GM21717 (cell line): Measurements from ENCODE around the gene FITM1.

Experiments used
- ATAC-seq: cut with Tn5 transposase; IDR thresholded peaks from one replicate; pipeline ENCODE4 v1.9.1; 2021; ENCODE audit warnings: mild to moderate bottlenecking, moderate library complexity; ENCODE audit not compliant: unreplicated experiment

FITM1 gene

DNA sequence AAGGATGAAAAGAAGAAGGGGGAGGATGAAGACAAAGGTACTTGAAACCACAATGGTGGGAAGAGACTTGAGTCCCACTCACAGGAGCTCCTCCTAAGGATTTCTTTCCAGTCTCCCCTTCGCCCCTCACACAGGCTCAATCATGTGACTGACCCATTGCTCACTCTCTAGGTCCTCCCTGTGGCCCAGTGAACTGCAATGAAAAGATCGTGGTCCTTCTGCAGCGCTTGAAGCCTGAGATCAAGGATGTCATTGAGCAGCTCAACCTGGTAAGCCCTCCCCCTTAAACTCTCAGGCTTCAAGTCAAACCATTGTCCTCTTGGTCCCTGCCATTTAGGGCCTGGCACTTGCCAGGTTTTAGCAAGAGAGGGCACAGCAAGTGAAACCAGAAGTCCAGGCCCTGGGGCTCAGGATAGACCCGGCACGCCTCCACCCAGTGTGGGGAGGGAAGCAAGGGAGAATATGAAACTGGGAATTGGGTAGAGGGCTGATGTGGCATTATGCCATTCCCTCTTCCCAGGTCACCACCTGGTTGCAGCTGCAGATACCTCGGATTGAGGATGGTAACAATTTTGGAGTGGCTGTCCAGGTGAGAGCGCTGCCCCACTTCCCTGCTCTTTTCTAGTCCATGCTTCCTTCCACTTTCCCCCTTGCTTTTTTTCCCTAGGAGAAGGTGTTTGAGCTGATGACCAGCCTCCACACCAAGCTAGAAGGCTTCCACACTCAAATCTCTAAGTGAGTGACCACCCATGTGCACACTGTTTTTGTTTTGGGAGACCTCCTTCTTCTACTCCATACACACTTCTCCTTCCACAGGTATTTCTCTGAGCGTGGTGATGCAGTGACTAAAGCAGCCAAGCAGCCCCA lies 7.3 kb downstream of the FITM1 start:
- no peak for ATAC-seq

DNA sequence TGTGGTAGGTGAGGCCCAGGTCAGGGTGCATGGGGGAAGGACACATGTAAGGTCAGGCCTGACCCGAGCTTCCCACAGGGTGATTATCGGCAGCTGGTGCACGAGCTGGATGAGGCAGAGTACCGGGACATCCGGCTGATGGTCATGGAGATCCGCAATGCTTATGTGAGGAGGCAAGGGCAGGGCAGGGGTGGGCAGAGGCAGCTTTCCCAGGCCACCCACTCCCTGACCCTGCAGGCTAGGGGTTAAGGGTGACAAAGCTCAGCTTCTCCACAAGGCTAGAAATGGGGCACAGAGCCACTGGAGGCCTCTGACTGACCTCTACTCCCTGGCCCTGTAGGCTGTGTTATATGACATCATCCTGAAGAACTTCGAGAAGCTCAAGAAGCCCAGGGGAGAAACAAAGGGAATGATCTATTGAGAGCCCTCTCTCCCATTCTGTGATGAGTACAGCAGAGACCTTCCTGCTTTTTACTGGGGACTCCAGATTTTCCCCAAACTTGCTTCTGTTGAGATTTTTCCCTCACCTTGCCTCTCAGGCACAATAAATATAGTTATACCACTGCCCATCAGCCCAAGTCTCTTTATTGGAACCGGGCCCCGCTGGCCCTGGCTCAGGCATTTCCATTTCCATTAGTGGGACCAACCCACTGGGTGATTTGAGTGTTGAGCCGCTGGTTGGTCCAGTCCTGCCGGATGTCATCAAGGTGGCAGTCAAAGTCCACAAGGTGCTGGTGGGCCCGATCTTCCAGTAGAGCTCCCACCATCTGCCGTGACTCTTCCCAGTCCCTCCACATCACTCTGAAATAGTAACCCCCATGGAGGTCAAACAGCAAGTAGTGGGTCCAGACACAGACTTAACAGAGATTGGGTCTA lies 8.2 kb downstream of the FITM1 start:
- no peak for ATAC-seq

DNA sequence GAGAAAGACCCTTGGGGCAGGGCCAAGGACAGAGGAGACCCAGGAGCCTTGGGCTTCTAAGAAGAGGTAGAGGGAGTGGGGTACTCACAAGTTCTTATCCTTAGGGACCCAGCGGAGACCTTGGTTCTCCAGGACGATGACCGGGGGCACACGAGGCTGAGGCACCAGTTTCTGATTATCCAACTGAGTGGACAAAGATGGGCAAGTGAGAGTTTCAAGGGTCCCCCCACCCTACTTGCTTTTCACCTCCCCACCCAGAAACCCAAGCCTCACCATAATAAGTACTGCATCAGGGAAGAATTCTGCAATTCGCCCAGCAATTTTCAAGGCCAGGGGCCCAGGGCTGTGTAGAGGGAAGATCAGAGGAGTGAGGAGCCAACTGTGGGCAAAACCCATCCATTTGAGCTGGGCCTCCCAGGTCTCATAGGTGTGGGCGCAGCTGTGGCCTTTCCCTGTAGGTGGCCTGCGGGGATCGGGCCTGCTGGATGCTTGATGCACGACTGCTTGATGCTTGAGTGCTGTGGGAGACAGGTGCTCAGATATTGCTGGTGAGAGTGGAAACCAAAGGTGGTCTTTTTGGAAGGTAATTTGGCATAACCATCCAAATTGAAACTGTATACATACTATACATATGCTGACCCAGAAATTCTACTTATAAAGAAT lies 8.9 kb downstream of the FITM1 start:
- no peak for ATAC-seq

DNA sequence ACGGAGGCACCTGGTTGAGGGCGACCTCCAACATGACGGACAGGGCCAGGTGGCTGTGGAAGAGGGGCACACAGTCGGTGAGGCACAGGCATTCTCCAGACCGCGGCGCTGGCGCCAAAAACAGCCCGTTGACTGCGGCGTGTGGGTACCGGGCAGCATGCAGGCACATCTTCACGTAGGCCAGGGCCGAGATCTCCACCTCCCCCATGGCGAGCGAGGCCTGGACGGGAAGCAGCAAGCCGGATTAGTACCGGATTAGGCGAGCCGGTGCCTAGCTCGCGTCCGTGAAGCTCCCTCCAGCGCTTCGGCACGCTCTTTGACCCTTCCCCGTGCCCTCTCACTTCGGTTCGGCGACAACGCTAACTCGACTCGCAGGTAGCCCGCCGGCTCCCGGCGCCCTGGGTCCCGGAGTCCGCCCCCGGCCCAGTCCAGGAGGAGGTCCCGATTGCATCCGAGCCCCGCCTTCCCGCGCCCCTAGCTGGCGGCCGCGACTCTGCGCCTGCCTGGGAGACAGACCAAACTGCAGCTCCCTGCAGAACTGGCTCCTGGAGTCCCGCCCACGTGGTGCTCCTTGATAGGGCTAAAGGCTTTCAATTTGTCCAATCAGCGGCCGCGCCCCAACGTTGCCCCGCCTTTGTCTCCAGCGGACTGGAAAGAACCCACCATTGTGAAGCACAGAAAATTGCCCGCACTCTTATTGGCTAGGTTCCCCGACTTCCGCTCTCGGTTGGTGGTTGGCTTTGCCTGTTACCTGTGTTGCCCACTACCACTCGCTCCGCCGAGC lies 10.8 kb downstream of the FITM1 start, which contains the start of gene EMC9:
TSS of gene EMC9 (minus strand) at position 495 of the 784 bp plus-strand sequence. CDS start at position 208, 287 bp downstream.
- peak; percentile 70 for ATAC-seq

DNA sequence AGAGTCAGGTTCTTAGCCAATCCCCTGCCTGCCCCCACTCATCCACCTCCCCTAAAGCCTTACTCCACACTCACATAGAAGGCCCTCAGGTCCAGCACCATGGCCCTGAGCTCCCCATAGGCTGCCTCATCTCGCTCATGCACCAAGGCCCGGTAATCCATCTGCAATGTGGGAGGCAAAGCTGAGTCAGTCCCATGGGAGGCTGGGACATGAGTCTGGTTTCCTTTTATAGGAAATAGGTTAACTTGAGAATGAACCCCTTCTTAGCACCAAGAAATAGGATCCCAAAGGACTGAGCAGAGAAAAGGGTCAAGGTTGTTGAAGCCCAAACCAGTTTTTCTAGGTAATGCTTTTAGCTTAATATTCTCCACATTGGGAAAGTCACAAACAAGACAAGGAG lies 13.1 kb downstream of the FITM1 start:
- ATAC-seq = no peak

DNA sequence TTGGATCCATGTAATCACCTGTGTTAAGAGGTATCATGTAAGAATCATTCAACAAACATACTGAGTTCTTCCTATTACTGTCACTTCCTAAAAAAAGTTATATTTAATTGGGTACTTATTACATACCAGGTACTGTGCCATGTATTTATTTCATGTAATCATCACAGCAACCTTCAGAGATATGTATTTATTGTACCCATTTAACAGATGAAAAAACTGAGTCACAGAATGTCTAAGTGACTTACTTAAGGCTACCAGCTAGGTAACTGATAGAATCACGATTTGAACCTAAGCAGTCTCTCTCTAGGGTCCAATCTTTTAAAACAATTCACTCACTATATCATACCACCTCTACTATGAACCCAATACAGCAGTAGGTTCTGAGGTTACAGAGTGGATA lies 14.0 kb downstream of the FITM1 start:
- ATAC-seq = no peak

DNA sequence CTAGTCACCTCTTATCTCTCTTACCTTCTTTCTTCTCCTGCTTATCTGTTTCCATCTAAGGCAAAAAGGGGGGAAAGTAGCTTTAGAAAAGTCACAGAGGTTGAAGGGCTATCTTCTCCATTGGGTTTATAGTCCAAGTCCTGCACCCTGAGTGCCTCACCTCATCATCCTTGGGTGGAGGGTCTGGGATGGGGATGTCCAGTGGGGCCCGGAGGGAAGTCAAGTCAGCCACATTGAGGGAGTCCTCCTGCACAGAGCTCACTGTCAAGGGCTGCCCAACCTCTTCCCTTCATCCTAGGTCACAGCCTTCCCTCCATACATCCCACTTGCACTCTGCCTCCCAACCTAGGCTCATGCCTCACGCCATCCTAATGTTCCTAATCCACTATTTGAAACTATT lies 14.8 kb downstream of the FITM1 start:
- no peak for ATAC-seq

DNA sequence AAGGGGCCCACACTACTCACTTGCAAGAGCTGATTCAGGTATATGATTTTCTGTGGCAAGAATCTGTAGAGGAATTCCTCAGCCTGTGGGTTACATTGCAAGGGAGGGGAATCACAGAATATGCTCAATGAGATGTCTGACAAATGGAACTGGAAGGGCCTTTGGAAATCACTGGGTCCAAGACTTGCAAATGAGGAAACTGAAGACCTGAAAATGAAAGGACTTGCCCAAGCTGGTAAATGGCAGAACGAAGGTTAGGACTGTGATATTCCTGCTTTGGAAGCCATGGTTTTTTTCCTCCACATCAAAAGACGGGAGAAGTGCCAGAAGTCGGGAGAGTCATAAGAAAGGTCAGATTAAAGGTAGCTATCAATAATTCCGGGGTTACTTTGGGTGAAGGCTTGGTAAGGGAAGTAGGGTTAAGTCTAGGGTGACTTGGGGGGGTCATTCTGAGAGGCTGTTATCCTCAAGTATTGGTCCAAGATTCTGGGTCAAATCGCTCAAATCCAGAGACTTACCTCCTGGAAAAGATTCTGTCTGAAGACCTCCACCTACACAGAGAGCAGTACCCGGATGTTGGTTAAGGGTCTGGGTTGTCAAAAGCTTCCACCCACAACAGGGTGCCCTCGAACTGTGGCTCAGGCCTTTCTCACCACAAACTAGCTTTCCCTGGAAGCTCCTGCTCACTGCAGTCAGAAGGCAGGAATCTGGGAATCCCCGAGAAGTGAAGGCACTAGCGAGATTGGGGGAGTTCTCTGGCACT lies 15.4 kb downstream of the FITM1 start:
- no peak for ATAC-seq

DNA sequence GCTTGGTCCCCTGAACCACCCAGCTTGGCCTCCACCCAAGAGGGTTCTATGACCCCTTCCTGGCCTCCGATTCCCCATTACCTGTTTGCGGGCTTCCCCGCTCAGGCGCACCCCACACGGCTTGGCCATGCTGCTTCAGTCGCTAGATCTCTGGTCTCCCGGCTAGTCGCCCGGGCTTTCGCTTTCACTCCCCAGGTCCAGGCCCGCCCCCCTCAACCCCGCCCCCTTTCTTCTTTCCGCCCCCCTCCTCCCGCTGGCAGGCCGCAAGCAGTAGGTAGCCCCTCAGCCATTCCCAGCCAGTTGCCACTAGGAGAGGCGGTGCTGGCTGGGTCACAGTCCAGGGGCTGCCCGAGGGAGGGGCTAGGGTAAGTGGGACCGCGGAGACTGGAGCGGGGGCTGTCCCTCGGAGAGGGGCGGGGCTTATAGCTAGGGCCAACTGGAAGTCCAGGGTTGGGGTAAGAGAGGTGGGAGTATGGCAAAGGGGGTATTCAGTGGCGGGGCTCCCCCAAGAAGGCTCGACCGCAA lies 16.1 kb downstream of the FITM1 start, which contains the start of gene PSME2:
TSS of gene PSME2 (minus strand) at position 158 of the 525 bp plus-strand sequence. CDS start at position 129, 29 bp downstream.
- ATAC-seq = peak; percentile 59

DNA sequence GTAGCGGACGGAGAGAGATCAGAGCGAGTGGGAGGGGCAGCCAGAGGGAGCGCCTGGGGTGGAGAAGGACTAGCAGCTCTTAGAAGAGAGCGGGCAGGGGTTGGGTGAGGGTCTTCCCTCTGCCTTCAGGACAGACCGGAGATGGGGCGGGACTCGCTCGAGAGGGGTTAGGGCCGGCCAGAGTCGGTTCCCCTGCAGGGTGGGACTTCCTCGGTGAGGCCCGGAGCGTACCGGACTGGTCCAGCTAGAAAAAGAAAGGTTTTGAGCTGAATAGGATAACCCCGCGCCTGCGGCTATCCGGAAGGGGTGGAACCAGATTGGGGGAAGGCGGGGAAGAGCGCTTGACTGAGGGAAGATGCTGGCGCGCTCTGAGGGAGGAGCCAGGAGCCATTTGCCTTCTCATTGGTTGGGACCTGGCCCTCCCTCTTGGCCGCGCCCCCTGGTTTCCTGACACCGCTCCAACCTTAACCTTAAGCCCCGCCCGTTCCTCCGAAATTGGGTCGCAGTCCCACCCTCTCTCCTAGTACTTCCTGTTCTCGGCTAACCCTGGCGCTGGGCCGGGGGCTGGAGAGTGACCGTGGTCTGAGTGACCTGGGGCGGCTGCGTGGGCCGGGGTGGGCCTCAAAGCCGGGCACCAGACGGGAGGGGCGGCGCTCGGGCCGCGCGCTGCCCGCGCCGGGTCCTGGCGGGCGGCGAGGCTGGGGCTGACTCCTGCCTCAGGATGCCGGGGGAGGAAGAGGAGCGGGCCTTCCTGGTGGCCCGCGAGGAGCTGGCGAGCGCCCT lies 16.7 kb downstream of the FITM1 start, which contains the start of gene RNF31:
TSS of gene RNF31 (plus strand) at position 521 of the 783 bp plus-strand sequence. CDS start at position 722, 201 bp downstream.
- ATAC-seq = peak; percentile 75

DNA sequence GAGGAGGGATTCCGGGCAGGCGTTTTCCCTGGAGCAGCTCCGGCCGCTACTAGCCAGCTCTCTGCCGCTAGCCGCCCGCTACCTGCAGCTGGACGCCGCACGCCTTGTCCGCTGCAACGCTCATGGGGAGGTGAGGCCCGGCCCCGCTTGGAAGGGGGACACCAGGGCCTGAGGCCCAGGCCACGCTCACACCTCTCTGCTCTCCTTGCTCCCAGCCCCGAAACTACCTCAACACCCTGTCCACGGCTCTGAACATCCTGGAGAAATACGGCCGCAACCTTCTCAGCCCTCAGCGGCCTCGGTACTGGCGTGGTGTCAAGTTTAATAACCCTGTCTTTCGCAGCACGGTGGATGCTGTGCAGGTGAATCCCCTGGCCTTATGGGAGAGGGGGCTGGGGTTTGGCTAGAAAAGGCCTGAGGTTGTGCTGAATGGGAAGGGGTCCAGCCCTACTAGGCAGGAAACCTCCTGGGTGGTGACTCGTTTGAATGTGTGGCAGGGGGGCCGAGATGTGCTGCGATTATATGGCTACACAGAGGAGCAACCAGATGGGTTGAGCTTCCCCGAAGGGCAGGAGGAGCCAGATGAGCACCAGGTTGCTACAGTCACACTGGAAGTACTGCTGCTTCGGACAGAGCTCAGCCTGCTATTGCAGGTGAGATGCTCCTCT lies 17.4 kb downstream of the FITM1 start:
- ATAC-seq = no peak

DNA sequence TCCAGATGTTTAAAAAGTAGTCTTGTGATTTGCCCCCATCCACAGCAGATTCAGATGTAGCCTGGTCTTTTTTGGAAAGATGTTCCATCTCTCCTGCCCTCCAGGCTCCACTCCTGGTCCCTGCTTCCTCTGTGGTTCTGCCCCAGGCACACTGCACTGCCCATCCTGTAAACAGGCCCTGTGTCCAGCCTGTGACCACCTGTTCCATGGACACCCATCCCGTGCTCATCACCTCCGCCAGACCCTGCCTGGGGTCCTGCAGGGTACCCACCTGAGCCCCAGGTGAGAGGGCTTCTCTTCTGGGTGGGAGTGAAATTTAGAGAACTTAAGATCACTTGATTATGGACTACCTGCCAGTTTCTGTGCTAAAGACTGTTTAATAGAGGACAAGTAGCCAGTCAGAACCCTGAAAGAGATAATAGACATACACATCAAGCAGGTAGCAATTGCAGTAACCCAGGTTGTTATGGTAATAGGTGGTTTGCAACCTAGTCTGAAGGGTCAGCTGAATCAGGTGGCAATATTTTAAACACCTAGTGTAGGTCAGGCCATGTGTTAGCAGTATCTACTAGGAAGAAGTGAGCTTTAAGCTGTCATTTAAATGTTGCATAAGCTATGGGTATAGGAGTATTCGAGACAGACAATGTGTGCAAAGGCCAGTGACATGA lies 19.0 kb downstream of the FITM1 start:
- ATAC-seq = no peak

DNA sequence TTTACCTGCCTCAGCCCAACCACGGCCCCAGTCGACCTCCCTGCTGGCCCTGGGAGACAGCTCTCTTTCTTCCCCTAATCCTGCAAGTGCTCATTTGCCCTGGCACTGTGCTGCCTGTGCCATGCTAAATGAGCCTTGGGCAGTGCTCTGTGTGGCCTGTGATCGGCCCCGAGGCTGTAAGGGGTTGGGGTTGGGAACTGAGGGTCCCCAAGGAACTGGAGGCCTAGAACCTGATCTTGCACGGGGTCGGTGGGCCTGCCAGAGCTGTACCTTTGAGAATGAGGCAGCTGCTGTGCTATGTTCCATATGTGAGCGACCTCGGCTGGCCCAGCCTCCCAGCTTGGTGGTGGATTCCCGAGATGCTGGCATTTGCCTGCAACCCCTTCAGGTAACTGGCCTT lies 19.6 kb downstream of the FITM1 start:
- no peak for ATAC-seq

DNA sequence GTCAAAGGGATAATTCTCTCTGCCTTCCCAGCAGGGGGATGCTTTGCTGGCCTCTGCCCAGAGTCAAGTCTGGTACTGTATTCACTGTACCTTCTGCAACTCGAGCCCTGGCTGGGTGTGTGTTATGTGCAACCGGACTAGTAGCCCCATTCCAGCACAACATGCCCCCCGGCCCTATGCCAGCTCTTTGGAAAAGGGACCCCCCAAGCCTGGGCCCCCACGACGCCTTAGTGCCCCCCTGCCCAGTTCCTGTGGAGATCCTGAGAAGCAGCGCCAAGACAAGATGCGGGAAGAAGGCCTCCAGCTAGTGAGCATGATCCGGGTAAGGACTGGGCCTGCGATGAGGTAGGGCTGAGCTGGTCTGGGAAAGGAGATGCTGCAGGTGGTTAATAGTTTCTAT lies 20.1 kb downstream of the FITM1 start:
- no peak for ATAC-seq

DNA sequence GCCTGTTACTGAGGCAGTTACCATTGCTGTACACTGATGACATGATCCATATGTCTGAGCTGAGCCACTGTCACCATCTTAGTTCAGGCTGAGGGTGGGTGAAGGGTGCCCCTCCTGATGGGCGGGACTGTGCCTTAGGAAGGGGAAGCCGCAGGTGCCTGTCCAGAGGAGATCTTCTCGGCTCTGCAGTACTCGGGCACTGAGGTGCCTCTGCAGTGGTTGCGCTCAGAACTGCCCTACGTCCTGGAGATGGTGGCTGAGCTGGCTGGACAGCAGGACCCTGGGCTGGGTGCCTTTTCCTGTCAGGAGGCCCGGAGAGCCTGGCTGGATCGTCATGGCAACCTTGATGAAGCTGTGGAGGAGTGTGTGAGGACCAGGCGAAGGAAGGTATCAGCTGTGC lies 20.5 kb downstream of the FITM1 start:
- no peak for ATAC-seq

DNA sequence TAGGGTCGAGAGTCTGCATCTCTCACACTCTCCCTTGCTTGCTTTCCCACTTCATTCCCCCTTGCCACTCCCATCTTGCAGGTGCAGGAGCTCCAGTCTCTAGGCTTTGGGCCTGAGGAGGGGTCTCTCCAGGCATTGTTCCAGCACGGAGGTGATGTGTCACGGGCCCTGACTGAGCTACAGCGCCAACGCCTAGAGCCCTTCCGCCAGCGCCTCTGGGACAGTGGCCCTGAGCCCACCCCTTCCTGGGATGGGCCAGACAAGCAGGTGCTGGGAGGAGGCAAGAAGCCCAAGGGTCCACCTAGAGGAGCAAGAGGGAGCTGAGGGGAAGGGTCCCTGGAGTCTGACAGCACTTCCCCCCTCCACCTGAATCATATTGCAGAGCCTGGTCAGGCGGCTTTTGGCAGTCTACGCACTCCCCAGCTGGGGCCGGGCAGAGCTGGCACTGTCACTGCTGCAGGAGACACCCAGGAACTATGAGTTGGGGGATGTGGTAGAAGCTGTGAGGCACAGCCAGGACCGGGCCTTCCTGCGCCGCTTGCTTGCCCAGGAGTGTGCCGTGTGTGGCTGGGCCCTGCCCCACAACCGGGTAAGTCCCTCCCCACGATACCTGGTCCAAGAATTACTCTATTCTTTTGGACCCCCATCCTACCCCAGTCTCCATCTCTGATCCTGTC lies 21.1 kb downstream of the FITM1 start:
- ATAC-seq = no peak

DNA sequence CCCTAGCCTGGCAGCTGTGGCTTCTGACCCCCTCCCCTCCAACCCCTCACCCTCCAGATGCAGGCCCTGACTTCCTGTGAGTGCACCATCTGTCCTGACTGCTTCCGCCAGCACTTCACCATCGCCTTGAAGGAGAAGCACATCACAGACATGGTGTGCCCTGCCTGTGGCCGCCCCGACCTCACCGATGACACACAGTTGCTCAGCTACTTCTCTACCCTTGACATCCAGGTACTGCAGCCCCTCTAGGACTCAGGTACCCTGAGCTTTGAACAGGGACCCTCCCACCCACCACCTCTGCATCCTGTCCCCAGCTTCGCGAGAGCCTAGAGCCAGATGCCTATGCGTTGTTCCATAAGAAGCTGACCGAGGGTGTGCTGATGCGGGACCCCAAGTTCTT lies 24.6 kb downstream of the FITM1 start:
- ATAC-seq = no peak
